GM19468 (cell line): ENCODE results near the gene PPP1R9B.

ENCODE experiments used
- ATAC-seq: cut with Tn5 transposase; IDR thresholded peaks from one replicate; pipeline ENCODE4 v1.9.1; 2021; ENCODE audit warnings: mild to moderate bottlenecking, moderate library complexity, moderate number of reproducible peaks; ENCODE audit not compliant: unreplicated experiment; ENCODE audit errors: extremely low read depth

The PPP1R9B gene

DNA sequence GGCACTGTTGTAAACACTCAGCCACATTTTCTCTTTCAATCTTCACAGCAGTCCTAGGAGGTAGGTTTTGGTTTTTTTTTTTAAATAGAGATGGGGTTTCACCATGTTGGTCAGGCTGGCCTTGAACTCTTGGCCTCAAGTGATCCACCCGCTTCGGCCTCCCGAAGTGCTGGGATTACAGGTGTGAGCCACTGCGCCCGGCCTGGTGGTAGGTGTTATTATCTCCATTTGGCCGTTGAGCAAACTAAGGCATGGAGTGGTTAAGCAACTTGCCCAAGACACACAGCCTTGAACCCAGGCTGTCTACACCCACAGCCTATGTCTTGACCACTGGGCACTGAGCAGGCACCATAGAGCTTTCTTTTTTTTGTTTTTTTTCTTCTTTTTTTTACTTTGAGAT is 24.0 kb upstream of the PPP1R9B start:
- no peak for ATAC-seq

DNA sequence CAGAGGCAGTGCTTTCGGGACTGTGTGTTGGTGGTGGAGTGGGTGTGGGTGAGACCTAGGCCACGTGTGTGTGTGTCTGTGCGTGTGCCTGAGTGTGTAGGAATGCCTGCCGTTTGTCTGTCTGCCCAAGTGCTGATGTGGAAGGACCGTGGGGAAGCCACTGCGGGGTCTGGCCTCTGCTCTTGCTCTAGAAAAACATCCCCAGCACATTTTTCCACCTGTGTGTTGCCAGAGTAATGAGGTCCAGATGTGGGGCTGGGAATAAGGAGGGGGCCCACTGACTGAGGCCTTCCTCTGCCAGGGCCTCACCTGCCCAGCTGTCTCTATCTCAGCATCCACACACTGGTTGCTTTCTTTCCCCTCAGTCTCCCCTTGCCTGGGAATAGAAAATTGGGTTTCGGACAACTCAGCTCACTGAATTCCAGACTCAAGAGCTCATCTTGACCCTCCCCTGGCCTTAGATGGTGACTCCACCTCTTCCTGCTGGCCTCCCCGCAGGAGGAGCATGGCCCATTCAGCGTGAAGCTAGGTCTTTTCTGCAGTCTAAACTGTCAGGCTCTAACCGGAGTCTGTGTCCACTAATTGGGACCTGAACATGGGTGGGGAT is 23.0 kb upstream of the PPP1R9B start:
- no peak for ATAC-seq

DNA sequence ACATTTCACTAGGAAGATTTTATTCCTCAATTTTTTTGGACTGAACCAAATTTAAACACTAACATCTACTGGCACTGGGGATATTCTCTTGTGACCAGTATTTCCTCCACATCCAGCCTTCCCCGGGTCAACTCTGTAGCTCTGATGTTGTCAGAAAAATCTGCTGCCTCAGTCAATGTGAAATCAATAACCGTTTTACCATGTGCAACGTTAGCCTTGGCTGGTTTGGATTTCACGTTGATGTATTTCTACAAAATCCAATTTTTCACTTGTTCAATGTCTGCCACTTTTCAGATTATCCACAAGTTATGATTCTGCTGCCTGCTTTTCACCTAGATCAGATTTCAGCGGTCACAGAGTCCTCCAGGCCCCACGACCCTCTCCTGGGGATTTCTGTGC is 22.5 kb upstream of the PPP1R9B start:
- ATAC-seq, result no peak

DNA sequence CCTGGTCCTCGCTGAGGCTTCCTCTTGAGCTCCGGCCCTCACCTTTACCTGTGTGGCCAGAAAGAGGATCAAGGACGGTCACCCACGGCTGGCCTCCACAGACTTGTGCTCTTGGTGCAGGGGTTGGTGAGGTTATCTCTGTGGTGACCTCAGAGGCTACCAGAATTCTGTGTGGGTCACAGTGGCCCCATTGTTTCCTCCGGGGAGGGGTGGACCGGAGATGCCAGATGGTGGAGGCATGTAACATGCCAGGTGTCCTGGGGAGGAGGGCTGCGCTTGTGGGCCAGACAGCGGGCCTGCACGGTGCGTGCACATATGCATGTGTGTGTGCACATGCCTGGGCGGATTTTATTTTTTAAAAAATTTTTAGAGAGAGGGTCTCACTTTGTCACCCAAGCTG is 21.7 kb upstream of the PPP1R9B start:
- no peak for ATAC-seq

DNA sequence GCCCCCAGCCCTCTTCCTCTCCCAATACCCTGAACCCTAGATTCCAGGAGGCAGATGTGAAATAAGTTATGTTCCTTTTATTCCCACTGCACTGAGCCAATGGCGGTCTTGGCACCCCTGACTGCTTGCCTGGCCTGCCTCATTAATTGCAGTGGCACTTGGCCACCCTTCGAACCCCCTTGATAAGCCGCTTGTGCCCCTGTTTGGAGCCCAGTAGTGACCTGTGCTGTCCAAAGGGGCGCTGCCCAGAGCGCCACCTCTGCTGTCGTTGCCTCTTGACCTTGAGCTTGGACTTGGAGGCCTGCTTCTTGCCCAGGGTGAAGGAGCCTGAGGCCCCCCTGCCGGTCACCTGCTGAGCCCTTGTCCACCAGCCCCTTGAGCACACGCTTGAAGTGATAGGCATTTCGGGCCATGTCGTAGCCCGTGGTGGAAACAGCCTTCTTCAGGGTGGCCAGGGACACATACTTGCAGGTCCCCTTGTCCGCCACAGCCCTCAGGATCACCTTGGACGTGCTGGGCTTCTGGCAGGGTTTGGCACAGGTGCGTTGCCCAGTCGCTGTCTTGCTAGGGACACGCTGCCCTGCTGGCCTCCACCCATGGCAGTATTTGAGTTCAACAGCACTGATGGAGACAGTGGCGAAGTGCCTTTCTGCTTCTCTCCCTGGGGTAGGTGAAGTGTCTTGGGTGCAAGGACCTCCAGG is 21.0 kb upstream of the PPP1R9B start:
- no peak for ATAC-seq

DNA sequence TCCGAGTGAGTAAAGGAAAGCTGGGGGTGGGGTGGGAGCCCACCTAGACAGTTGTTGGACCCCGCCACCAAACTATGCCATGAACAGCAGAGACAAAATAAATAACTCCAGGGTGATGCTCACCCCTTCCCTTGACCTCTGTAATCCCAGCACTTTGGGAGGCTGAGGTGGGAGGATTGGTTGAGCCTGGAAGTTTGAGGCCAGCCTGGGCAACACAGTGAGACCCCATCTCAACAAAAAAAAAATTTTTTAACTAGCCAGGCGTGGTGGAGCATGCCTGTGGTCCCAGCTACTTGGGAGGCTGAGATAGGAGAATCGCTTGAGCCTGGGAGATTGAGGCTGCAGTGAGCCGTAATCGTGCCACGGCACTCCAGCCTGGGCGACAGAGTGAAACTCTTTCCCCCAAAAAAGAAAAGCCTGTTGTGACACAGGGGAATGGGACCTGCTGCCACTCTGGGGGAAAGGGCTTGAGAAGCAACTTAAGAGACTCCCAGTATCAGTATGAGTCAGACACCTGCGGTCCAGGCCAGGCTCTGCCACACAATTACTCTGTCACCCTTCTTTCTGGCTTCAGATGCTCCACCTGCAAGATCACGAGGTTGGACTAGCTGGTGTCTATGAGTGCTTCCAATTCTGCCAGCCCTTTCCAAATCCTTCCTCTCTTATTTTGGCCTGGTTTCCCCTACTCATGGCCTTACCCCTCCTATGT is 20.3 kb upstream of the PPP1R9B start:
- ATAC-seq, result no peak

DNA sequence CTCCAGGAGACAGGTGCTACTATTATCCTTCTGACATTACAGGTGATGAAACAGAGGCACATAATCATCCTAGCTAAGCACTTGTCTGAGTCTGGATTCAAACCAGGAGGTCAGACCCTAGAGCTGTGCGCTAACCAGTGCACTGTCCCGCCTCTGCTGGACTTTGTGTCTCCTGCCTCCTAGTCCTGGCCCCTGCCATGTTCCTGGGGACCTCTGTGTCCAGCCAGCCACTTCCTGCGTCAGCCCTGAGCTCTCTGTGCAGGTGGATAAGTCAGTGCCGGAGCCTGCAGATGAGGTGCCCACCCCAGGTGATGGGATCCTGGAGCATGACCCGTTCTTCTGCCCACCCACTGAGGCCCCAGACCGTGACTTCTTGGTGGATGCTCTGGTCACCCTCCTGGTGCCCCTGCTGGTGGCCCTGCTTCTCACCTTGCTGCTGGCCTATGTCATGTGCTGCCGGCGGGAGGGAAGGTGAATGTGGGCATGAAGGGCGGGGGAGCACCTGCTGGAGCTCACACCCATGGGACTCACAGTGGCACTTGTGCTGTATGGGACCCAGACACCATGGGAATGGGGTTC is 19.5 kb upstream of the PPP1R9B start:
- ATAC-seq, result no peak

DNA sequence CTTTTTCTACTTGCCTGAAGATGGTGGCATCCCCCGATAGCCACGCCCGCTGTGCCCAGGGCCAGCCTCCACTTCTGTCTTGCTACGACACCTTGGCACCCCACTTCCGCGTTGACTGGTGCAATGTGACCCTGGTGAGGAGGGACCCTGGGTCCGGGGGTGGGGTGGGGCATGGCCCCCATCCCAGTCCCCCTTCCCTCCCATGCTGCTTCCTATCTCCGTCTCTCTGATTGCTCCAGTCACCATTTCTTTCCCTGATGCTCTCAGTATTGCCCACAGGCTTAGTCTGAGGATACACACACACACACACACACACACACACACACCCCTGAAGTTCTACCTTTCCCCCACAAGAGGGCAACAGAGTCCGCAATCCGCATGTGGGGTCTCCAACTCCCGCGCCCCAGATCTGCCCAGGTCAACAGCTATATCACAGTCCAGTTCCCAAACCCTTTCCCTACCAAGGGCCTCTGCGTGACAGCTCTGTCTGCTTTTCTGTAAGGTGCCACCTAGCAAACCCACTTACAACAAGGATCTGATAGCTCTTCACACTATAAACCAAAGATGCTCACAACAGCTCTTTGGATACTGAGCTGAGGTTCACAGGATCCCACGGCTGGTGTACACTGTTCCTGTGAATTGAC is 18.8 kb upstream of the PPP1R9B start:
- ATAC-seq, result no peak

DNA sequence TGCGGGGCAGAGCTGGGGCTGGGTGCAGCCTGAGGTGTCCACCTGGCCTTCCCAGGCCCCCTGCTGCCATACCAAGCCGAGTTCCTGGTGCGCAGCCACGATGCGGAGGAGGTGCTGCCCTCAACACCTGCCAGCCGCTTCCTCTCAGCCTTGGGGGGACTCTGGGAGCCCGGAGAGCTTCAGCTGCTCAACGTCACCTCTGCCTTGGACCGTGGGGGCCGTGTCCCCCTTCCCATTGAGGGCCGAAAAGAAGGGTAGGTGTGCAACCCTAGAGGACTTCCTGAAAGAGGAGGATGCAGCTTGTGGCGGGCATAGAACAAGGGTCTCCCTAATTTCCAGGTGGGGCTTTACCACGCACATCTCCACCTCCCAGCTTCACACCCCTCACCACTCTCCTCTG is 17.8 kb upstream of the PPP1R9B start:
- no peak for ATAC-seq

DNA sequence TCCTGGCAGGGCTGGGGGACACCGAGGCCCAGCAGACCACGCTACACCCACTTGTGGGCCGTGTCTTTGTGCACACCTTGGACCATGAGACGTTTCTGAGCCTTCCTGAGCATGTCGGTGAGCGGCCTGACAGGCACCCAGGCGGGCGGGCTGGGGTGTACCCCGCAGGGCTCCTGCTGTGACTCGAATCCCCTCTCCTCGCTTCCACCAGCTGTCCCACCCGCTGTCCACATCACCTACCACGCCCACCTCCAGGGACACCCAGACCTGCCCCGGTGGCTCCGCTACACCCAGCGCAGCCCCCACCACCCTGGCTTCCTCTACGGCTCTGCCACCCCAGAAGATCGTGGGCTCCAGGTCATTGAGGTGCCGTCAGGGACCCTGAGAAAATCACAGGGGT is 16.9 kb upstream of the PPP1R9B start:
- no peak for ATAC-seq

DNA sequence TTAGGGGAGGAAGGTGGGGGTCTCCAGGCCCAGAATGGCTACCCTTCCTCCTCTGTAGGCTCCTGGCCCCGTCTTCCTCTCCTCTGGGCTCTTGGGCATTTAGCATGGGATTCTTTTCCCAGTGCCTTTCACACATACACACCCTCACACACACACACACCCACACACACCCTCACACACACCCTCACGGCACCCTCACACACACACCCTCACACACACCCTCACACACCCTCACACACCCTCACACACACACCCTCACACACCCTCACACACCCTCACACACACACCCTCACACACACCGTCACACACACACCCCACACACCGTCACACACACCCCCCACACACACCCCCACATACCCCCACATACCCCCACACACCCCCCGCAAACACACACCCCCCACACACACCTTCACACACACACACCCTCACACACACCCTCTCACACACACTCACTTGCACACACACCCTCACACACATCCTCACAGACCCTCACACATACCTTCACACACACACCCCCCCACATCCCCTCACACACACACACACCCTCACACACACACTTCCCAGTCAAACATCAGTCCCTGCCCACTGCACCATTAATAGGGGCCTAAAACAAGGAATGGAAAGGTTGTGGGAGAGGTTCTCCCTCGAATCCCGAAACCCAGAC is 16.2 kb upstream of the PPP1R9B start:
- ATAC-seq, result no peak

DNA sequence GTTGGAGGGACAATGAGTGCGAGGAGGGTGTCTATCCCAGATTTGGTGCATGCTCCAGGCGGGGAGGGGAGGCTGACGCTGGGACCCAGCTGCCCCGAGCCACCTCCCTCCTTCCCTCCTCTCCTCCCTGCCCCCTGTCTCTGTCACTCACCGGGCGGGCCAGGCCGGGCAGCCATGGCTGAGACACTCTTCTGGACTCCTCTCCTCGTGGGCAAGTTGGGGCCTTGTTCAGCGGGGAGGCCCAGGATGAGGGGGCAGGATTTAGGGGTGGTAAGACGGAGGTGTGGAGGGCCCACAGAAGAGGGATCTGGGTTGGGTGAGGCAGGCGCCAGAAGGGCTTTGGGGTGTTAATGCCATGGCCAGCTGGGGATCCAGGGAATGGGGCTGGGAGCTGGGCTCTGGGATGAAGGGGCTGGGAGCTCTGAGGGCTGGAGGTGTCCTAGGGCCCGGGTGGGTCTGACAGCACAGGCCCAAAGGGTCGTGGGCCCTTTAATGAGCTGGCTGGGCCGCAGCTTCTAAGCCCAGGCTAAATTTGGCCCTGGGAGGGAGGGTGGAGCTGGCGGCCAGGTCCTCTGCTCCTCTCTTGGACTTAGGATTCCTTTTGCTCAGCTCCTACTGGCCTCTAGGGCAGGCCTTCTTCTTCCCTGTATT is 15.5 kb upstream of the PPP1R9B start, which contains the start of gene SGCA:
TSS of gene SGCA (plus strand) at position 139 of the 651 bp plus-strand sequence. CDS start at position 175, 36 bp downstream.
- no peak for ATAC-seq

DNA sequence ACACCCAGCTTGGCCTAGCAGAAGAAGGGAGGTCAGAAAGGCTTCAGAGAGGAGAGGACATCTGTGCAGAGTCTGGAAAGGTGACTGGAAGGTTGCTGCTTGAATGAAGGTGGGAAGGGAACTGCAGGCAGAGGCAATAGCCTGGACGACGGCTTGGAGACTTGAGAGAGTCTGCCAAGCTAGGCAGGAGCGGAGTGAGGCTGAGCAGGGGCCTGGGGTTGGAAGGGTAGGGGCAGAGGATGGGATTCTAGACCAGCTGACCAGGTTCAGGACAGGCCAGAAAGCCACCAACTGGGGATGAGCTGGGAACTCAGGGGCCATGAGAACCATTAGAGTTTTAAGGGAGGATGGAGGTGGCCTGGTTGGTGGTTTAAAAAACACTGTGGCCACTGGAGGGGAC is 15.0 kb upstream of the PPP1R9B start:
- no peak for ATAC-seq

DNA sequence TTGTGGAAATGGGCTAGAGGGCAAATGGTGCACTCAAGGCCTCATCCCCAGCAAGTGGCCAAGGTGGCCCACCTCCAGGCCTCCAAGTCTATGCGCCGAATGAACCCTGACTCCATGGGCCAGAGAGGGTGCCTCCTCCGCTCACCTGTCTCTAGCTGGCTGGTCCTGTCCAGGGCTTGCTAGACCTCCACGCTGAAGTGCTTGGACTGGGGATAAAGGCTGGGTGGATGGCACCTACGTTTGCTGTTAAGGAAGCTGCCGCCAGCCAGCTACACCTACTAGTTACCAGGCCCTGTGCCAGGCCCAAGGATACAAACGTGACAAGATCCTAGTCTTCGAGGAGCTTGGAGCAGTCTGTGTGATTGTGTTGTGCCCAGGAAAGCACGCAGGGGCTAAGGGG is 14.6 kb upstream of the PPP1R9B start:
- ATAC-seq, result no peak

DNA sequence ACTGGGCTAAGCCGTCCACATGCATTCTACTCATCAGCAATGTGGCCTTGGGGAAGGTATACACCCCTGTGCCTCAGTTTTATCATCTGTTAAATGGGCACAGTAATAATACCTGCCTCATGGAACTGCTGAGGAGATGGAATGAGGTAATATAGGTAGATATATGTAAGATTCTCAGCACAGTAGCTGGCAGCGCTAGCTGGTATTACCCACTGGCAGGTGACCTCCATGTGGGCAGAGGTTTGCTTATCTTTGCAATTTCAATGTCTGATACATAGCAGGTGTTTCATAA is 14.2 kb upstream of the PPP1R9B start:
- ATAC-seq, result no peak

DNA sequence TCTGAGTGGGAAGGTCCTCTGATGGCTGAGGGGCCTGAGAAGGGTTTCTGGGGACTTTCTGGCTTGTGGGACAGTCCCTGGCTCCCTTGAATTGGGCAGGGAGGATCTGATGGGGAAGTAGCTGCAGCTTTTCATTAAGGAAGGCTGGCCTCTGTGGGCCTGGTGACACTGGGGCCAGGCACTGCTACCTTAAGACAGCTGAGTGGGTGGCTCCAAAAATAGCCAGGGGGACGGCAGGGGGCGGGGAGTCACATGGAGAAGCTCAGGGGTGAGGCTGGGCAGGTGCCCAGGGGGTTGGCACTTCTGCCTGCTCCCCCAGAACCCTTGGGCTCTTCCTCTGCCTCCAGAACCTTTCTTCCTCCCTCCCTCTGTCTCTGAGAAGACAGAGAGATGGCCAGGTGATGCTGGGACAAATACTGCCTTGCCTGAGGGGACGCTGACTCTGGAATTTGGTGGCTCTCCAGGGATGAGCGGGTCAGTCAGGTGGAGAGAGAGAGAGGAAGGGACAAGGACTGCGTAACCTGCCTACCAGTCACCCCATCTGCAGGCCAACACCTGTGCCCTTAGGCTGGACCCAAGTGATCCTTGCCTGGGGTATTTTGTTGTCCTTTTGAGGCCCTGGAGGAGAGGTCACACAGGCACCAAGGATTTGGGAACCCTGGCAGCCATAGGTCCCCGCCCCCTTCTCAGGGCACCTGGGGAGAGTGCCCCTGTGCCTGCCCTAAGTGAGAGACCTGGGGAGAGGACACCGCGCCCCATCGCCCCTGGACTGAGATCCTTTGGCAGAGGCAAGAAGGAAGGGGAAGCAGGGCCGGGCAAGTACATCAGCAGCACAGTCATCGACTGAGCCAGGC is 13.6 kb upstream of the PPP1R9B start:
- ATAC-seq, result no peak

DNA sequence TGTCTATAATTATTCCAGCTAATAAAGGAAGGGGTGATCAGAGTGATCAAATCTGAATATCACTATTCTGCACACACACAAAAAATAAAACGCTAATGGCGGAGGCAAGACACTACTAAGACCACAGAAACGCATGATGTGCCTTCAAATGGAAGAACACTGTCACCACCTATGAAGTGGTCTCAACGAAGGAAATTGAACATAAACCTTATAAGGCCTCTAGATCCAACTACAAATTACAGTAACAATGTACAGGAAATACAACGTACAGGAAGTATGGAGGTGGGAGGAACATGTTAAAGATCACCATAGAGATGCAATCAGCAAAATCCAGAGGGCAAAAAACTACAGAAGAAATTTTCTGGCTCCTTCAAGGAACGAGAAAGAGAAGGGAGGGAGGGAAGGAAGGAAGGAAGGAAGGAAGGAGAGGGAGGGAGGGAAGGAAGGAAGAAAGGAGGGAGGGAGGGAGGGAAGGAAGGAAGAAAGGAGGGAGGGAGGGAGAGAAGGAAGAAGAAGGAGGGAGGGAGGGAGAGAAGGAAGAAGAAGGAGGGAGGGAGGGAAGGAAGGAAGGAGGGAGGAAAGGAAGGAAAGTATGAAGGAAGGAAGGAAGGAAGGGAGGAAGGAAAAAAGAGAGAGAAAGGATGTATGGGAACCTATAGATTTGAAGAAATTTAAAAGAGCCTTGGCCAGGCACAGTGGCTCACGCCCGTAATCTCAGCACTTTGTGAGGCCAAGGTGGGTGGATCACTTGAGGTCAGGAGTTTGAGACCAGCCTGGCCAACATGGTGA is 12.2 kb upstream of the PPP1R9B start:
- no peak for ATAC-seq

DNA sequence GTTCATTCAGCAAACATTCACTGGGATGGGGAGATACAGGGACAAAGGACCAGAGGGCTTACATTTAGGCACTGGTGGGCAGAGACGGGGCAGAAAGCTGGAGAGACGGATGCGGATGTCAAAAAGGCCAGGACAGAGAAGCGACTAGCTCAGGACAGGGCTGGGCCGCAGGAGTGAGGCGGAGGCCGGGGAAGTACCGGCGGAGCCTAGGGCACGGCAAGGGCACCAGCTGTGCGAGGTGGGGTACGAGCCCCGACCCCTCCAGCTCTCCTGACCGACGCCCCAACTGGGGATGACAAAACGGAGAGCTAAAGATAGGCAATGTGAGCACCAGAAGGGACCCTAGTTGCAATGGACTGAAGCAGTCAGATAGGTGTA is 11.4 kb upstream of the PPP1R9B start:
- ATAC-seq, result no peak
